GM13977 (cell line): ENCODE data around the gene USH1C.

Experiments used
- DNase-seq: peaks from one replicate; pipeline ENCODE4 v3.0.0; 2012; ENCODE audit warnings: low spot score
- in situ Hi-C: fragments of 300-500 bp; cut with MboI; formaldehyde crosslinking; loops from one replicate; pipeline ENCODE4 v1.12.0; 2022; ENCODE audit warnings: low sequenced_read_pairs, low pct_unique_long_range_greater_than_20kb, mixed read lengths, inconsistent platforms; ENCODE audit not compliant: unreplicated experiment
- TF ChIP-seq, protein P1 (sequence below): IDR thresholded peaks from 2 replicates; pipeline ENCODE4 v1.5.1; 2012; ENCODE audit warnings: mild to moderate bottlenecking, control low read depth; ENCODE audit not compliant: insufficient read depth; ENCODE audit errors: extremely low read depth, missing control alignments

USH1C gene

DNA sequence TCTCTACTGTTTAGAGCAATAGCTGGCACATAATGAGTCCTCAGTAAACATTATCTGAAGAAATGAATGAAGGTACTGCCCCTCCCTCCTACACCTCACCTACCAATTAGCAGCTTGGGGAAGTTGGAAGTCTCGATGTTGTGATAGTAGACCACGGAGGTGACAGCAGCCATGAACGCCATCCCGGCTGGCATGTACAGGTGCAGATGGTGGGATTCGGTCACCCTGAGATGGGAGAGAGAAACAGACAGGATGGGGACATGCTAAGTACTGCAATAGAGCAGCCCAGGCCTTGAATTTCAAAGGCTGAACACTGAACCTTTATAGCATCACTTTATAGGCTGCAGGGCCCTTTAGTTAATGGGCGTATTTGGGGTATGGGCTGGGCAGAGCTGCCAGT, 74.2 kb downstream of the USH1C start:
- TF ChIP-seq, protein P1, sequence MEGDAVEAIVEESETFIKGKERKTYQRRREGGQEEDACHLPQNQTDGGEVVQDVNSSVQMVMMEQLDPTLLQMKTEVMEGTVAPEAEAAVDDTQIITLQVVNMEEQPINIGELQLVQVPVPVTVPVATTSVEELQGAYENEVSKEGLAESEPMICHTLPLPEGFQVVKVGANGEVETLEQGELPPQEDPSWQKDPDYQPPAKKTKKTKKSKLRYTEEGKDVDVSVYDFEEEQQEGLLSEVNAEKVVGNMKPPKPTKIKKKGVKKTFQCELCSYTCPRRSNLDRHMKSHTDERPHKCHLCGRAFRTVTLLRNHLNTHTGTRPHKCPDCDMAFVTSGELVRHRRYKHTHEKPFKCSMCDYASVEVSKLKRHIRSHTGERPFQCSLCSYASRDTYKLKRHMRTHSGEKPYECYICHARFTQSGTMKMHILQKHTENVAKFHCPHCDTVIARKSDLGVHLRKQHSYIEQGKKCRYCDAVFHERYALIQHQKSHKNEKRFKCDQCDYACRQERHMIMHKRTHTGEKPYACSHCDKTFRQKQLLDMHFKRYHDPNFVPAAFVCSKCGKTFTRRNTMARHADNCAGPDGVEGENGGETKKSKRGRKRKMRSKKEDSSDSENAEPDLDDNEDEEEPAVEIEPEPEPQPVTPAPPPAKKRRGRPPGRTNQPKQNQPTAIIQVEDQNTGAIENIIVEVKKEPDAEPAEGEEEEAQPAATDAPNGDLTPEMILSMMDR = no peak
- no peak for DNase-seq
- in situ Hi-C loops = no loop called here

DNA sequence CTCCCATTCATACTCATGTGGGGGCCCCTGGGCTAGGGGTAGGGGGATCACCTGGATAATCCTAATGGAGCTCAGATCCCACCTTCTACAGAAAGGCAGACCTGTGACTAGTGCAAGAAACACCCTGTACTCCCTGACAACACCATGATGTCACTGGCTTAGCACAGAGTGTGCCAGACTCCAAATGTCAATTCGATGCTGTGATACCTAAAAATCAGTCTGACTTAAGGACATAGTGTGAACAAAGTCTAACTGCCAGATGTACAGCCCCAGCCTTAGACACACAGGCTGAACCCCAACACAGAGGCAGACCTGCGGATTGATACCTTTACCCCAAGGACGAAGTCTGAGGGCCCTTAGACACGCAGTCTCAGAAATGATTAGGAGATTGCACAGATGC, 76.1 kb downstream of the USH1C start:
- DNase-seq = no peak
- TF ChIP-seq, protein P1 = no peak
- in situ Hi-C loops = no loop called here

DNA sequence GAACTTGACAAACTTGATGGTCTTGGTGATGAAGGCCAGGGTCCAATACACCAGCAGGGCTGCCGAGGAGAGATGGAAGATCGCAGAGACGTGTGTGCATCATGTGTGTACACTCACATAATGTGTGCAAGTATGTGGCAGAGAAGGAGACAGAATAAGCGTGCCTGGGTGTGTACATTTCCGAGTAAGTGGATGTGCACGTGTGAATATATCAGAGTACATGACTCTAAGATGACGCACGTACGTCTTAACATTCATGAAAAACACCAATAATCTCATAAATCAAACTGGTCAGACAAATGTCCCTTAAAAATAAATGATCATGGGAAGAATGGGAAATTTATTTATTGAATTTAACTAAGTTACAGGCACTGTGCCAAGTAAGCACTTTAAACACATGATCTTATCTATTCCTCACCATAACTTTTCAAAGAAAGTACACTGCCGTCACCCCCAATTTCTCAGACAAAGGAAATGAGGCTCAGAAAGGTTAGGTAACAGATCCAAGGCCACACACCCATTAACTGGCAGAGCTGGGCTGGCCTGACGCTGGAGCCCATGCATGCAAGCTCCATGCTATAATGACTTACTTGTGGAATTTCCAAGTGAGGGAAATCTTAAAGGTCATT, 80.6 kb downstream of the USH1C start:
- TF ChIP-seq, protein P1 = no peak
- in situ Hi-C loops = no loop called here
- no peak for DNase-seq

DNA sequence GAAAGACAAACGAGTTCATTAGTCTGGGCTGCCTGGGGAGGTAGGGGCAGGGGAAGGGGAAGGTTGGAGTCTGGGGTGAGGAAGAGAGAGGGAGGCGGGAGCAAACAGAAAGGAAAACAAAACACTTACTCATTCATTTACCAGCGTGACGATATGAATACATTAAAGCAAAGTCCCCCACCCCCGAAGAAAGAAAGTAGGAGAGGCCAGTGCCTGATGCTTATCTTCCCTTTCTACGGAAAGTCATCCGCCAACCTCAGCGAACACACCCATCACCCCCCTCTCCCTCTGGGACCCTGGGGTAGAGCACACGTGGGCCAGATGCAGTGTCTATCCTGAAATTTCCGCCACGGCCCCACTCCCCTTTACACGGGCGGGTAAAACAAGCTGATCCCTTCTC, 81.3 kb downstream of the USH1C start:
- TF ChIP-seq, protein P1 = no peak
- in situ Hi-C loops = no loop called here
- no peak for DNase-seq

DNA sequence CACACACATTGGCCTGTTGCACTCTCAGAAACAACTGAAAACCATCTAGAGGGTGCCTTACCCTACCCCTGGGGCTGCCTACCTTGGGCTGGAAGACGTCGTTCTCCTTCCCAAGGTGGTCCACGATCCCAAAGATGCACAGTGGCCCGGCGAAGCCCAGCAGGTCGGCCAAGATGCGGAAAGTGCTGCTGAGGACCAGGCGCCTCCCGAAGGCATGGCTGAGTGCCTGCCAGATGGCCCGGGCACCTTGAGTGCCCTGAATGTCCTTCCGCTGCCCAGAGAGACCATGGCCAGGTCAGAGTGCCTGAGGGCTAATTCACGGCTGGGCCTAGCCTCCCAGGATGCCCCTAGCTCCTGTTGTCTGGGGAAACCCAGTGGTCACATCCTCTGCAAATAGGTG, 83.8 kb downstream of the USH1C start:
- DNase-seq = no peak
- in situ Hi-C loops = no loop called here
- TF ChIP-seq, protein P1 = no peak

DNA sequence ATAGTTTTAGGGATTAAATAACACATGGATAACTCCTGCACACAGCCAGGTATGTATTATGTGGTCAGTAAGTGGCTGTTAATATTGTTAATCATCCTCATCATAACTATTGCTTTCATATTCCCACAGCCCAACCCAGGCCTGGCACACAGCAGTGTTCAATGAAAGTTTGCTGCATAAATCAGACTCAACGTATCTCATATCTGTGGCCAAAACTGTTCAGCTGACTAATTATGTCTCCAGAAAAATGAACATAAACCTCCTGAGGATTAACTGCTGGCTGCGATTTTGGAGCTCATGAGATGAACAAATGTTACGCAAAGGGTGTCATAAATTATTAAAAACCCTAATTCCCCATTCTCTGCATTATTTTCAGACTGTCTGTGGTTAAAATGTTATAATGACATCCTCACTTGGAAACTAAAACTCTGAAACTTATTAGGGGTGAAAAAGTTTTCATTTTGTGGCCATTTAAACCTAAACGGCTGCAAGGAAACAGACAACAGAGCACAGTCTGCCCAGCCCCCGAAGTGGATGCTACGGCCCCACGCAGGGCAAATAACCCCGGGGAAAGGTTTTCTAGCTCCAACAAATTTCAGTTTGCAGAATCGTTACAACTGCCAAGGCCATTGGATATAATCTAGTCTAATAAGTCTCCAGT, 84.8 kb downstream of the USH1C start:
- no peak for DNase-seq
- in situ Hi-C loops = no loop called here
- TF ChIP-seq, protein P1 = no peak

DNA sequence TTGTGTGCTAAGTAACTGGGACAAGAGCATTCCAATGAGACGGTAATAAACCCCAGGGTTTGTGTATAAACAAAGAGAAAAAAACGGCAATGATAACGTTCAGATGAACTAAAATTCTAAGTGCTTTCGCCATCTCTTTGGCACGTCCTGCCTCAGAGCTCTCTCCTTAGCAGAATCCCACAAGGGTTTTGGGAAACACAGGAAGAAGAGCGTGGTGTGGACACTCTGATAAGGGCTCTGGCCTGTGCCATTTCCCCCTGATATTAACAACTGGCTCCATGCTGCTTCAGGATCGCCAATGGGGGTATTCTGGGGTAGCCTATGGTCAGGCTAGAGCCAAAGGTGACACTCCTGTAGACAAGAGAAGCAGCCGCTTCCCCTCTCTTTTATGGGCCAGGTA, 85.9 kb downstream of the USH1C start:
- TF ChIP-seq, protein P1 = no peak
- in situ Hi-C loops = no loop called here
- no peak for DNase-seq
